Effector memory CD8-positive, alpha-beta T cell (primary cell): ENCODE data around the gene EFHC2.
"Not testable (repeated sequence)": the region's sequence is repeated elsewhere in the genome, so short reads cannot be mapped to it uniquely, and the experiment has no call there.

ENCODE experiments used
- ATAC-seq: fragments of 150-1000 bp; cut with Tn5 transposase; replicated peaks from 2 replicates; pipeline ENCODE4 v1.10.0; 2021; ENCODE audit warnings: mild to moderate bottlenecking, moderate library complexity
- DNase-seq, 3 experiments: peaks; one replicate each; pipeline ENCODE4 v3.0.0; 2021
- H3K27ac Mint-ChIP-seq, 2 donors: one replicate each; pipeline ENCODE4 v1.8.0; 2022; ENCODE audit warnings: mild to moderate bottlenecking in 2 of 2, mixed read lengths in 2 of 2, moderate library complexity in 2 of 2
- H3K27me3 Mint-ChIP-seq, 2 donors: one replicate each; pipeline ENCODE4 v1.8.0; 2022; ENCODE audit warnings: mixed read lengths in 2 of 2
- H3K36me3 Mint-ChIP-seq: one replicate; pipeline ENCODE4 v1.8.0; 2022; ENCODE audit warnings: mild to moderate bottlenecking, moderate library complexity, mixed read lengths; ENCODE audit not compliant: insufficient read depth
- H3K4me1 Mint-ChIP-seq, 2 donors: one replicate each; pipeline ENCODE4 v1.8.0; 2022; ENCODE audit warnings: low read depth in 2 of 2, mixed read lengths in 2 of 2
- H3K4me3 Mint-ChIP-seq, 2 donors: one replicate each; pipeline ENCODE4 v1.8.0; 2022; ENCODE audit warnings: mild to moderate bottlenecking in 2 of 2, mixed read lengths in 2 of 2, moderate library complexity in 2 of 2
- H3K9me3 Mint-ChIP-seq, 2 donors: one replicate each; pipeline ENCODE4 v1.8.0; 2022; ENCODE audit warnings: mixed read lengths in 2 of 2

Gene EFHC2

DNA sequence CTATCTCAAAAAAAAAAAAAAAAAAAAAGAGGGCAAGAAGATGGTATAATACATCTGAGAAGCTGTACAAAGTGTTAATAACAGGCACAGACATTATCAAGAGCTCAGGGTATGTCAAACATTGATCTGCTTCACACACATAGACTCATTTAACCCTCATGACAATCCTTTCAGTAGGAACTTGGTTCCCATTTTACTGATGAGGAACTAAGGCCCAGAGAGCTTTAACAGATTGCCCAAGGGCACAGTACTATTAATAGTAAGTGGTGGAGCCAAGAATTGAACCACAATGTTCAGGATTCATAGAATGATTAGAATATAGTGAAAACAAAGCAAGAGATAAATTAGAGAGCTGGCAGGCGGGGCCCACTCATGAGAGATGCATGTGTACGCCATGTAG is 154.4 kb downstream of the EFHC2 start:
- ATAC-seq (no peak), DNase-seq (no peak)
- Mint-ChIP-seq H3K9me3 (no peaks in the 10 kb centered on the region), H3K4me3 (no peak overlapping the region), H3K4me1 (no peaks in the 10 kb centered on the region), H3K36me3 (no peaks in the 10 kb centered on the region), H3K27me3 (no peaks in the 10 kb centered on the region), H3K27ac (peak overlapping the region in 1 of 2 donors; percentile 36)

GRCh38 chrX:44187915-44188314 is 155.6 kb downstream of the EFHC2 start:
- DNase-seq, H3K36me3 Mint-ChIP-seq, ATAC-seq, H3K4me3 Mint-ChIP-seq, H3K27ac Mint-ChIP-seq, H3K27me3 Mint-ChIP-seq, H3K9me3 Mint-ChIP-seq, H3K4me1 Mint-ChIP-seq: not testable (repeated sequence)

DNA sequence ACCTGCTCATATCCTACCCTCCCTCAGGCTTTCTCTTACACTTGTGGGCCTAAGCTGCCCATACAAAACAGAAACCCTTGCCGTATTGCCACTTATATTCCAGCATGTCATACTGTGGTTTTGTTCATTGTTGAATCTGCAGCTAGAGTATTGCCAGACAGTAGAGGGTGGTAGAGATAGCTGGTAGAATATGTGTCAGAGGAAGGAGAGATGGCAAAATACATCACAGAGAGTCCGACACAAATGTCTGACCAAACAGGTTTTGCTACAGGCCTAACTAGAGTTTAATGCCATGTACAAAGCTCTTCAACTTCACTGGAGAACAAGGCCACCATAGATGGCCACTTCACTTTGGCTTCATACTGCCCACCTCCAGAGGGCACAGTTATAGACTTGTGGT is 160.1 kb downstream of the EFHC2 start:
- no peak for DNase-seq
- no peak overlapping the region for H3K4me3 Mint-ChIP-seq

DNA sequence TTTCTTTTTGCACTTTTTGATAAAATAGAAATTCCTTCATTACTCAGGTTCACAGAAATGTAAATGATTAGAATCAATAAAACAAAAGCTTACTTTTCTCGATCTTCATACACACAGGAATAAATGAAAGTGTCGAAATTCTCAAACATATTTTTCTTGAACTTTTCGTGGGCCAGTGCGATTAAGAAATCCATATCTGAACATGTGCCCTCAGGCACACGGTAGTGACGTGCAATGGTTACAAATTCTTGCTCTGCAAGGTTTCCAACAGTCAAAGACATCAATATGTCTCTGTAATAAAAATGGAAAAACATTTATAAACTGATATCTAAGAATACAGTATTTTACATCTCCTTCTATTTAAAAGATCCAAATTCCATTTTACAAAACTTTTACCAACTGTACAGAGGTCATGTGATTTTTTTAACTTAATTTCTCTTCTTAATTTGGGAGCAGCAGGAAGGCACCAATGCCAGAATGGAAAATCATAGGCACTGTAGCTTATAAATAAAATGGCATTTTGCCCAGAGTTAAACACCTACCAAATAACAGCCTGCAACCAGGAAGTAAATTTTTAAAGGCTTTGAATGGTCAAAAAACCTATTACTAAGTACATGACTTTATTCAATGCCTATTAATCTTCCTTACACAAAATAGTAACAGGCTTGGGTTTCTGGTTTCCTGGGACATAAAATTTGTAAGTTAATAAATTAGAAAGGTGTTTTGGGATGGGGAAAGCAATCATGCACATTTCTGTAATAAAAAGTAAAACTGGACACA is 165.0 kb downstream of the EFHC2 start:
- no peak for ATAC-seq

More for the DNA sequence above, 160.1 kb downstream of the EFHC2 start:
- Mint-ChIP-seq H3K27ac (no peak overlapping the region), H3K4me1 (no peaks in the 10 kb centered on the region), H3K36me3 (no peaks in the 10 kb centered on the region), H3K27me3 (no peaks in the 10 kb centered on the region), H3K9me3 (no peaks in the 10 kb centered on the region)
- ATAC-seq = no peak

GRCh38 chrX:44175455-44175854 is 168.0 kb downstream of the EFHC2 start:
- H3K27ac Mint-ChIP-seq = no peak overlapping the region
- ATAC-seq (no peak), DNase-seq (no peak)
- H3K36me3 Mint-ChIP-seq = no peaks in the 10 kb centered on the region
- no peaks in the 10 kb centered on the region for H3K27me3 Mint-ChIP-seq
- H3K4me3 Mint-ChIP-seq = no peak overlapping the region
- peaks cover 3 to 9% of the 10 kb centered on the region in 2 donors for H3K9me3 Mint-ChIP-seq
- H3K4me1 Mint-ChIP-seq = no peaks in the 10 kb centered on the region

More for the DNA sequence above, 165.0 kb downstream of the EFHC2 start:
- no peaks in the 10 kb centered on the region for H3K27me3 Mint-ChIP-seq
- DNase-seq = no peak
- peaks cover 3 to 9% of the 10 kb centered on the region in 2 donors for H3K9me3 Mint-ChIP-seq
- H3K36me3 Mint-ChIP-seq = no peaks in the 10 kb centered on the region
- no peaks in the 10 kb centered on the region for H3K4me1 Mint-ChIP-seq
- no peak overlapping the region for H3K27ac Mint-ChIP-seq
- no peak overlapping the region for H3K4me3 Mint-ChIP-seq

DNA sequence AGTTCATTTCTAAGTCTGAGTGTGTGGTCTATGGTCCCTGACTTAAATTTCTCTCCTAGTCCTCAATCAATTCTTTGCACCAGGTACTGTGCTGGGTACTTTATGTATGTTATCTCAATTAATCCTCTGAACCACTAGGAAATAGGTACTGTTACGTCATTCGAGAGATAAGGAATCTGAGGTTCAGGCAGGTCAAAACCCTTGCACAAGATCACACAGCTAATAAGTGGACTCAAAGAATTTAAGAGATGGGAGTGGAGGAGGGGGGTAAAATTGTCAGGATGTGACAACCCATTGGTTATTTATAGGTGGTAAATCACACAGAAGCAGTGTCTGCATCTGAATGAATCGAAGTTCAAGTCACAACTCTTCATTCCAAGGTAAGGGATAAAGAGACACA is 169.4 kb downstream of the EFHC2 start:
- Mint-ChIP-seq H3K9me3 (peaks cover 3 to 9% of the 10 kb centered on the region in 2 donors), H3K4me3 (no peak overlapping the region), H3K27me3 (no peaks in the 10 kb centered on the region), H3K4me1 (no peaks in the 10 kb centered on the region), H3K27ac (no peak overlapping the region), H3K36me3 (no peaks in the 10 kb centered on the region)
- no peak for DNase-seq
- no peak for ATAC-seq

DNA sequence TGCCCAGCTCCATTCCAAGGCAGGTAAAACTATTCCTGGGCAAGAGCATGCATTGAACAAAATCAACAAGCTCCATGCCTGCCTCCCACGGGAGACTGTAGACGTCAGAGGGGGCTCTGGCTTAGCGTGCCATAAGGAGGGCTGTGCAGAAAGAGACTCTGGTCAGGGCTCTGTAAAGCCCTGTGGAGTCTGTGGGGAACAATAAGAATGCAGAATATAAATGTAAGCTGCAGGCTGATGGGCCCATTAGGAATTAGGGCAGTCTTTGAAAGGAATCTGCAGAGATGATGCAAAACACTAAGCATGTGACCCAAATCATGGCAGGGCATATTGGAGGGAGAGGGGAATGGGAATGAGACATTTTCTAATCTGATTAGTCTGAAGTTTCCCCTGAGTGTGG is 170.3 kb downstream of the EFHC2 start:
- Mint-ChIP-seq H3K36me3 (no peaks in the 10 kb centered on the region), H3K4me1 (no peaks in the 10 kb centered on the region), H3K9me3 (peaks cover 3 to 9% of the 10 kb centered on the region in 2 donors), H3K4me3 (no peak overlapping the region), H3K27me3 (no peaks in the 10 kb centered on the region), H3K27ac (no peak overlapping the region)
- ATAC-seq (no peak), DNase-seq (no peak)

GRCh38 chrX:44167116-44167515 is 176.4 kb downstream of the EFHC2 start:
- no peaks in the 10 kb centered on the region for H3K27me3 Mint-ChIP-seq
- ATAC-seq = no peak

DNA sequence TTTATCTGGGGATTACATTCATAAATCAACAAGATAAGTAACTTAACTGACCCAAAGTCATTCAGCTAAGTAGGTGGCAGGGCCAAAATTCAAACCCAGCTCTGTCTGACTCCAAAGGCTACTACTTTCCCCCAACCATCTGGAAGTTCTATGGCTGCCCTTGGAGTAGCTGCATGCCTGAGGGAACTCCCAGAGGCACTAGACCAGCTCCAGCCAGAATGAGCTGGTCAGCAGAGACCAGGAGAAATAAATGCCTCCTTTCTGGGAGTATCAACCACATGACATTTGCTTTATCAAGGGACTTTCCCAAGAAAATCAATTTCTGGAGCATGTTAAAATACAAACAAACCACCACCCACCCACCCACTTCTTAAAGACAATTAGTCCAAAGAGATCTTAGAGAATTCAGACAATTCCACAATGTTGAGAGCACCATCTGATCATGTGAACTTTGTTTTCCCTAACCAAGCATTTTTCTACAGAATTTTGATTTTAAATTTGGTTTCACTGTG is 180.5 kb downstream of the EFHC2 start:
- no peak for ATAC-seq

More at GRCh38 chrX:44167116-44167515, 176.4 kb downstream of the EFHC2 start:
- no peaks in the 10 kb centered on the region for H3K4me1 Mint-ChIP-seq
- H3K27ac Mint-ChIP-seq = no peak overlapping the region
- no peak overlapping the region for H3K4me3 Mint-ChIP-seq
- no peaks in the 10 kb centered on the region for H3K36me3 Mint-ChIP-seq
- DNase-seq = no peak
- no peaks in the 10 kb centered on the region for H3K9me3 Mint-ChIP-seq

DNA sequence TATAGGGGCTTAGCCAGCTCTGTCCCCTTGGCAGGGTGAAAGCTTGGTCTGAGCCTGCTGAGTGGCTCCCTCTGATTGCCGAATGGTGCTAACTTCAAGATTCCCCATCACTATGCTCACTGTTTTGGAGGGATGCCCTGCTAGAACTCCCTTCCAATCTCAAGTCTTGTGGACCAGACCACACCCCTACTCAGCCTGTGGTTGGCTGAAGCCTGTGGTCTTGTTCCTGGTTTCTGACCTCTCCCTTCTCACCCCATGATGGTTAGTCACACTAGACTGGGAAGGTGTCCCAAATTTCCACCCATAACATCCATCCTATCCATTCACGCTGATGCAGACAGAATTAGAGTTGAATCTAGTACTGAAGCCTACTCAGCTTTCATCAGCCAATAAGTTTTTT is 185.6 kb downstream of the EFHC2 start:
- Mint-ChIP-seq H3K36me3 (no peaks in the 10 kb centered on the region), H3K4me3 (no peak overlapping the region), H3K4me1 (no peaks in the 10 kb centered on the region), H3K27ac (no peak overlapping the region), H3K27me3 (no peaks in the 10 kb centered on the region), H3K9me3 (peaks cover 0 to 2% of the 10 kb centered on the region in 2 donors)
- DNase-seq (no peak), ATAC-seq (no peak)

More for the DNA sequence above, 180.5 kb downstream of the EFHC2 start:
- H3K36me3 Mint-ChIP-seq = no peaks in the 10 kb centered on the region
- DNase-seq = no peak
- no peak overlapping the region for H3K4me3 Mint-ChIP-seq
- no peaks in the 10 kb centered on the region for H3K4me1 Mint-ChIP-seq
- H3K27me3 Mint-ChIP-seq = no peaks in the 10 kb centered on the region
- H3K27ac Mint-ChIP-seq = no peak overlapping the region
- H3K9me3 Mint-ChIP-seq = peaks cover 0 to 2% of the 10 kb centered on the region in 2 donors

DNA sequence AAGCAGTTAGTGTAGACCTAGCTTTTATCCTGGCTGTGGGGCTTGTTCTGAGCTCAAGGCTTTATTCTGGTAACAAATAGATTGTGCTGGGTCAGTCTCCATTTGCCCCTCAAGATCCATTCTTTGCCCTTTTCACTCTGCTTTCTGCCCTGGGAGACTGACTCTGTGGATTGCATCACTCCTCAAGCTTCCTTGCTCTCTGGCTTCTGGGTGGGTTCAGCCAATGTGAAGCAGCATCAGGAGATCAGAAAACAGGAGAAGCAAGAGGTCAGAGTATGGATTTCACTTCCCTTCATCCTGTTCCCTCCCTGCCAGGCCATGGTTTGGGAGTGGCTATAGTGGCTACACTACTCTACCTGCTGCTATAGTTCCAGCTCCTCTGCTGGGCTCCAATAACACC is 186.2 kb downstream of the EFHC2 start:
- no peaks in the 10 kb centered on the region for H3K27me3 Mint-ChIP-seq
- H3K4me3 Mint-ChIP-seq = no peak overlapping the region
- no peak for DNase-seq

DNA sequence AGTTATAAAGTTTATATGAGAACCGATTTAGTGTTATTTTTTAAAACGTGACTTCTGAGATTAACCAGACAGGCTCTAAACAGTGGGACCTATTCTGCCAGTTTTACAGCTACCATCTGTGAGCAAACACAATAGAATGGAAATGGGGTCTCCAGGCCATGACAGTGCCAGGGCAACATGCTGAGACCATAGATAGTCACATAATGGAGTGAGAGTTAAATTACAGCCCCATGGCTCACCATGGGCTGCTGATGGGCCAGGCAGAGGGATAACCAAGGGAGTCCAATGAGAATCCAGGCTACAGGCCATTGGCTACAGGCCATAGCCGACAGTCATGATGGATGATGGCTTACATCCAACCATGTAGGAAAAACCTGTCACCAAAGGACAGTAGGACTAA is 186.7 kb downstream of the EFHC2 start:
- peaks cover 0 to 2% of the 10 kb centered on the region in 2 donors for H3K9me3 Mint-ChIP-seq
- no peaks in the 10 kb centered on the region for H3K36me3 Mint-ChIP-seq
- no peak overlapping the region for H3K4me3 Mint-ChIP-seq
- H3K27ac Mint-ChIP-seq = no peak overlapping the region
- H3K4me1 Mint-ChIP-seq = no peaks in the 10 kb centered on the region
- no peak for DNase-seq
- no peaks in the 10 kb centered on the region for H3K27me3 Mint-ChIP-seq
- ATAC-seq = no peak

More for the DNA sequence above, 186.2 kb downstream of the EFHC2 start:
- Mint-ChIP-seq H3K4me1 (no peaks in the 10 kb centered on the region), H3K9me3 (peaks cover 0 to 2% of the 10 kb centered on the region in 2 donors), H3K27ac (no peak overlapping the region), H3K36me3 (no peaks in the 10 kb centered on the region)
- no peak for ATAC-seq

DNA sequence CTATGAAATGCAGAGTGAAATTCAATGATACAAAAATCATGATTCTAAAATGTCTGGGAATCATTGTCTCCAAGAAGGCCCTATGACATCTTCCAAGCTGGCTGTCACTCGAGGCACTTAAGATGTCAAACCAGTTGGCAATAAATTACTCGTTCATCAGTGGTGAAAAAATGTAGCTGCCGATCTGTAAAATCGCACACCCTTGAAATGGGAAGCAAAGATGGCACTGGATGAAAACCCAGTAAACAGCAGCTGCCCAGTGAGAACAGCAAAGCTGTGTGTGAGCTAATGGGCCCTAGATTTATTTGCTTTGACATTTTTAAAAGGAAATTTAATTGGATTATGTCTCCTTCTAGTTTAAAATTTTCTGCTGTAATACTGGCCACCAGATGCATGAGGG is 188.3 kb downstream of the EFHC2 start:
- Mint-ChIP-seq H3K4me3 (no peak overlapping the region), H3K36me3 (no peaks in the 10 kb centered on the region), H3K27me3 (no peaks in the 10 kb centered on the region), H3K9me3 (no peaks in the 10 kb centered on the region), H3K4me1 (no peaks in the 10 kb centered on the region), H3K27ac (no peak overlapping the region)
- DNase-seq = no peak
- no peak for ATAC-seq

DNA sequence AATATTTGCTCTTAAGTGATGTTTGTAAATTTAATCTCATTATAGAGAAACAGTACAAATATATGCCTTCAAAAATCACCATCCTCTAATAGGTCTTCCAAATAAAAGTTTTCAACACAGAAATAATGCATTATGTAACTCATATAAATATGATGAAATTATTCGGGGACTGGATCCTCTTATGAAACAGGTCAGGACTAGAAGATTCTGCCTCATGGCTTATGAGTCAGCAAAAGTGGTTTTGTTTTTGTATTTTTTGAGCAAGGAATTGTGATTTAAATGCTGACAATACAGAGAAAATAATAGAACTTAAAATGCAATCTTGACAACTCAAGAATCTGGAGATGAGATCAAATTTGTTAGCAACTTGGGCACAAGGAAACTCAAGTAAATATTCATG is 190.6 kb downstream of the EFHC2 start:
- no peak for ATAC-seq
- H3K27ac Mint-ChIP-seq = no peak overlapping the region
- no peaks in the 10 kb centered on the region for H3K9me3 Mint-ChIP-seq
- no peaks in the 10 kb centered on the region for H3K36me3 Mint-ChIP-seq
- no peak overlapping the region for H3K4me3 Mint-ChIP-seq
- no peak for DNase-seq
- H3K4me1 Mint-ChIP-seq = no peaks in the 10 kb centered on the region
- H3K27me3 Mint-ChIP-seq = no peaks in the 10 kb centered on the region
